ENCODE results near the gene JAM2. TPM values are rescaled to one million over a fixed set of nuclear protein-coding genes. Genes with fewer than 3 reads are reported as not detected.

Gene JAM2
- total RNA-seq, 1 experiment from 2014 or later, result 0.15 TPM

DNA sequence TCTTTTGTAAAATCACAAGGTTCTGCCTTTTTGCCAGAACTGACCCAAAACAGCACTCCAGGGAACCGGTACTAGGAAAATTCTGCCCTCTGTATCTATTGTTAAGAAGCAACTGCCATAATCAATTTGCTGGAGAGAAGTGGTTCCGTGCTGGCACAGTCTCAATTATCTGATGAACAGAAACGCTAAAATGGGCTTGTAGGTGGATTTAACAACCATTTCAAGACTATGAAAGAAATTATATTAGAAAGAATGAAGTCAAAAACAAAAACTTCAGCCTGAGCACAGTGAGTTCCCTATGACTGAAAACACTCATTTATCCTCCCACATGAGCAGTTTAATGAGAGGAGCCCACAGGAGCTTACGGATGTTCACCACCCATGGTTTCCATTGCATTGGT, 4.4 kb downstream of the JAM2 start:
- RAD21 ChIA-PET (ENCODE audit: low non-redundant PET in 1 of 2, low total read pairs in 2 of 2, uncharacterized antibody in 2 of 2, unreplicated experiment in 2 of 2), result no interaction called here
- no peak for DNase-seq (ENCODE audit: low read depth, low spot score)
- H3K79me2 ChIP-seq (ENCODE audit: insufficient read depth, low read length), result no peaks in the 10 kb centered on the region

More for the DNA sequence above, 4.4 kb downstream of the JAM2 start:
- intact Hi-C loops (cut with micrococcal nuclease), result no loop called here
- Histone ChIP-seq H4K20me1 (ENCODE audit: insufficient read depth) (no peaks in the 10 kb centered on the region), H3K9me3 (ENCODE audit: control insufficient read depth in 1 of 2, insufficient read depth in 1 of 2, low read depth in 1 of 2, low read length in 2 of 2) (no peaks in the 10 kb centered on the region), H3K36me3 (ENCODE audit: control insufficient read depth in 1 of 2, insufficient read depth in 2 of 2, low read length in 2 of 2) (no peaks in the 10 kb centered on the region), H3K9me2 (ENCODE audit: insufficient read depth) (no peaks in the 10 kb centered on the region), H3K4me3 (replicated peaks in 1 of 2; ENCODE audit: low read depth in 1 of 2, low read length in 2 of 2) (no peak overlapping the region), H2AFZ (ENCODE audit: low read depth, low read length, poor library complexity, severe bottlenecking) (no peak overlapping the region), H3K9ac (ENCODE audit: low read length) (no peak overlapping the region), H3K27ac (ENCODE audit: low read depth, low read length) (no peak overlapping the region), H3K4me1 (ENCODE audit: control insufficient read depth in 1 of 2, insufficient read depth in 2 of 2, low read length in 2 of 2) (no peaks in the 10 kb centered on the region), H3K4me2 (ENCODE audit: low read length) (no peak overlapping the region), H3K27me3 (ENCODE audit: insufficient read depth, low read length) (no peaks in the 10 kb centered on the region; the same call in 1 of the 2 replicates)
- POLR2A ChIA-PET, result no interaction called here
- TF ChIP-seq, protein P1, sequence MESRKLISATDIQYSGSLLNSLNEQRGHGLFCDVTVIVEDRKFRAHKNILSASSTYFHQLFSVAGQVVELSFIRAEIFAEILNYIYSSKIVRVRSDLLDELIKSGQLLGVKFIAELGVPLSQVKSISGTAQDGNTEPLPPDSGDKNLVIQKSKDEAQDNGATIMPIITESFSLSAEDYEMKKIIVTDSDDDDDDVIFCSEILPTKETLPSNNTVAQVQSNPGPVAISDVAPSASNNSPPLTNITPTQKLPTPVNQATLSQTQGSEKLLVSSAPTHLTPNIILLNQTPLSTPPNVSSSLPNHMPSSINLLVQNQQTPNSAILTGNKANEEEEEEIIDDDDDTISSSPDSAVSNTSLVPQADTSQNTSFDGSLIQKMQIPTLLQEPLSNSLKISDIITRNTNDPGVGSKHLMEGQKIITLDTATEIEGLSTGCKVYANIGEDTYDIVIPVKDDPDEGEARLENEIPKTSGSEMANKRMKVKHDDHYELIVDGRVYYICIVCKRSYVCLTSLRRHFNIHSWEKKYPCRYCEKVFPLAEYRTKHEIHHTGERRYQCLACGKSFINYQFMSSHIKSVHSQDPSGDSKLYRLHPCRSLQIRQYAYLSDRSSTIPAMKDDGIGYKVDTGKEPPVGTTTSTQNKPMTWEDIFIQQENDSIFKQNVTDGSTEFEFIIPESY (IDR thresholded peaks at IDR 0.05; ENCODE audit: extremely low read depth, insufficient replicate concordance, low read length), result no peak
- TF ChIP-seq SRF (IDR thresholded peaks at IDR 0.05; ENCODE audit: low read depth), result no peak
- TF ChIP-seq POLR2AphosphoS5 (IDR thresholded peaks at IDR 0.05; ENCODE audit: low read depth, low read length), result no peak
- TF ChIP-seq RAD21 (IDR thresholded peaks at IDR 0.05; ENCODE audit: low read depth), result no peak
- TF ChIP-seq EZH2phosphoT487 (IDR thresholded peaks at IDR 0.05; ENCODE audit: borderline replicate concordance), result no peak
- TF ChIP-seq YY1 (IDR thresholded peaks at IDR 0.05; ENCODE audit: extremely low read depth, insufficient replicate concordance, low read depth, low read length), result no peak
- TF ChIP-seq, protein P2, sequence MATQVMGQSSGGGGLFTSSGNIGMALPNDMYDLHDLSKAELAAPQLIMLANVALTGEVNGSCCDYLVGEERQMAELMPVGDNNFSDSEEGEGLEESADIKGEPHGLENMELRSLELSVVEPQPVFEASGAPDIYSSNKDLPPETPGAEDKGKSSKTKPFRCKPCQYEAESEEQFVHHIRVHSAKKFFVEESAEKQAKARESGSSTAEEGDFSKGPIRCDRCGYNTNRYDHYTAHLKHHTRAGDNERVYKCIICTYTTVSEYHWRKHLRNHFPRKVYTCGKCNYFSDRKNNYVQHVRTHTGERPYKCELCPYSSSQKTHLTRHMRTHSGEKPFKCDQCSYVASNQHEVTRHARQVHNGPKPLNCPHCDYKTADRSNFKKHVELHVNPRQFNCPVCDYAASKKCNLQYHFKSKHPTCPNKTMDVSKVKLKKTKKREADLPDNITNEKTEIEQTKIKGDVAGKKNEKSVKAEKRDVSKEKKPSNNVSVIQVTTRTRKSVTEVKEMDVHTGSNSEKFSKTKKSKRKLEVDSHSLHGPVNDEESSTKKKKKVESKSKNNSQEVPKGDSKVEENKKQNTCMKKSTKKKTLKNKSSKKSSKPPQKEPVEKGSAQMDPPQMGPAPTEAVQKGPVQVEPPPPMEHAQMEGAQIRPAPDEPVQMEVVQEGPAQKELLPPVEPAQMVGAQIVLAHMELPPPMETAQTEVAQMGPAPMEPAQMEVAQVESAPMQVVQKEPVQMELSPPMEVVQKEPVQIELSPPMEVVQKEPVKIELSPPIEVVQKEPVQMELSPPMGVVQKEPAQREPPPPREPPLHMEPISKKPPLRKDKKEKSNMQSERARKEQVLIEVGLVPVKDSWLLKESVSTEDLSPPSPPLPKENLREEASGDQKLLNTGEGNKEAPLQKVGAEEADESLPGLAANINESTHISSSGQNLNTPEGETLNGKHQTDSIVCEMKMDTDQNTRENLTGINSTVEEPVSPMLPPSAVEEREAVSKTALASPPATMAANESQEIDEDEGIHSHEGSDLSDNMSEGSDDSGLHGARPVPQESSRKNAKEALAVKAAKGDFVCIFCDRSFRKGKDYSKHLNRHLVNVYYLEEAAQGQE (IDR thresholded peaks at IDR 0.05; ENCODE audit: low read depth), result no peak
- TF ChIP-seq FOSL1 (IDR thresholded peaks at IDR 0.05; ENCODE audit: low read depth), result no peak
- no peak for TF ChIP-seq CBX3 (IDR thresholded peaks at IDR 0.05; ENCODE audit: low read depth)
- TF ChIP-seq EZH2 (IDR thresholded peaks at IDR 0.05), result no peak
- TF ChIP-seq POLR2A (IDR thresholded peaks at IDR 0.05; ENCODE audit: borderline replicate concordance, extremely low read depth, insufficient read depth, insufficient read length), result no peak
- TF ChIP-seq EGR1 (IDR thresholded peaks at IDR 0.05; ENCODE audit: low read depth), result no peak
- BruUV-seq (replicated peaks), result no TSS peak
- ATAC-seq, result no peak
- CTCF ChIA-PET, result no interaction called here

Measured in HCT116 (cell line).